ENCODE results near the gene NCOA5.
"Not testable (repeated sequence)": the region's sequence is repeated elsewhere in the genome, so short reads cannot be mapped to it uniquely, and the experiment has no call there.

Gene NCOA5

GRCh38 chr20:46119547-46119946, 29.8 kb upstream of the NCOA5 start:
- no peak for DNase-seq

- no peak for DNase-seq
These were observed 29.3 kb upstream of the NCOA5 start for GRCh38 chr20:46119028-46119546.

- peak; percentile 8 for DNase-seq
These were observed 28.8 kb upstream of the NCOA5 start for GRCh38 chr20:46118481-46119020.

GRCh38 chr20:46117704-46118467, 28.1 kb upstream of the NCOA5 start, which contains the start of gene CD40:
Gene CD40, plus strand, starts transcription at chr20:46118314. Its CDS starts 30 bp downstream, at chr20:46118344.
- peak; percentile 69 for DNase-seq

GRCh38 chr20:46114449-46114848, 24.7 kb upstream of the NCOA5 start:
- DNase-seq = no peak

GRCh38 chr20:46113113-46113470, 23.3 kb upstream of the NCOA5 start:
- no peak for DNase-seq

- DNase-seq = no peak
These were observed 22.8 kb upstream of the NCOA5 start for GRCh38 chr20:46112430-46113112.

GRCh38 chr20:46111836-46112212, 22.1 kb upstream of the NCOA5 start:
- no peak for DNase-seq

GRCh38 chr20:46111028-46111835, 21.5 kb upstream of the NCOA5 start:
- peak; percentile 14 for DNase-seq

GRCh38 chr20:46108976-46109375, 19.2 kb upstream of the NCOA5 start:
- DNase-seq = no peak

GRCh38 chr20:46108435-46108841, 18.7 kb upstream of the NCOA5 start:
- no peak for DNase-seq

- no peak for DNase-seq
These were observed 17.3 kb upstream of the NCOA5 start for GRCh38 chr20:46107061-46107460.

- no peak for DNase-seq
These were observed 14.5 kb upstream of the NCOA5 start for GRCh38 chr20:46104262-46104661.

- no peak for DNase-seq
These were observed 13.2 kb upstream of the NCOA5 start for GRCh38 chr20:46102940-46103339.

GRCh38 chr20:46101957-46102356, 12.2 kb upstream of the NCOA5 start:
- DNase-seq = no peak

GRCh38 chr20:46100988-46101387, 11.2 kb upstream of the NCOA5 start:
- no peak for DNase-seq

GRCh38 chr20:46100444-46100843, 10.7 kb upstream of the NCOA5 start:
- DNase-seq = not testable (repeated sequence)

- DNase-seq = no peak
These were observed 9.9 kb upstream of the NCOA5 start for GRCh38 chr20:46099491-46100287.

- no peak for DNase-seq
These were observed 3.8 kb upstream of the NCOA5 start for GRCh38 chr20:46093531-46093930.

- DNase-seq = not testable (repeated sequence)
These were observed 2.1 kb upstream of the NCOA5 start for GRCh38 chr20:46091622-46092535.

- DNase-seq = peak; percentile 63
These were observed 670 bp downstream of the NCOA5 start for GRCh38 chr20:46089167-46089416.
